HepG2 (cell line): ENCODE results near the gene ZNF117. TPM values are rescaled to one million over a fixed set of nuclear protein-coding genes. Genes with fewer than 3 reads are reported as not detected.

ENCODE experiments used
- EZH2 ChIP-seq: conservative IDR thresholded peaks from 2 replicates; pipeline ENCODE4 v1.6.1; 2012; ENCODE audit warnings: mild to moderate bottlenecking, low read depth, low read length, moderate library complexity
- GABPB1 ChIP-seq: IDR thresholded peaks from 2 replicates; pipeline ENCODE4 v1.6.1; 2016; ENCODE audit warnings: mild to moderate bottlenecking, missing genetic modification reagents, moderate library complexity, missing compliant biosample characterization
- HDAC6 ChIP-seq: fragments of 200-600 bp; sonication (generic); IDR thresholded peaks from 2 replicates; pipeline ENCODE4 v1.7.0; 2017; ENCODE audit warnings: mild to moderate bottlenecking, antibody characterized with exemption, low read length, low read depth
- MED1 ChIP-seq: sonication (generic); formaldehyde crosslinking; IDR thresholded peaks from 2 replicates; pipeline ENCODE4 v1.4.0; 2020; ENCODE audit warnings: missing genetic modification reagents
- PITX1 ChIP-seq: sonication (generic); formaldehyde crosslinking; IDR thresholded peaks from 2 replicates; pipeline ENCODE4 v1.5.1; 2020; ENCODE audit warnings: mild to moderate bottlenecking, missing genetic modification reagents
- RARG ChIP-seq: sonication (generic); formaldehyde crosslinking; IDR thresholded peaks from 2 replicates; pipeline ENCODE4 v1.4.0; 2020; ENCODE audit warnings: low read depth, mild to moderate bottlenecking, missing genetic modification reagents
- ZNF142 ChIP-seq: sonication (generic); formaldehyde crosslinking; IDR thresholded peaks from 2 replicates; pipeline ENCODE4 v1.4.0; 2020; ENCODE audit warnings: missing genetic modification reagents
- ZNF143 ChIP-seq: sonication (generic); formaldehyde crosslinking; IDR thresholded peaks from 2 replicates; pipeline ENCODE4 v1.4.0; 2020; ENCODE audit warnings: missing genetic modification reagents
- ZNF446 ChIP-seq: sonication (generic); formaldehyde crosslinking; IDR thresholded peaks from 2 replicates; pipeline ENCODE4 v1.5.0; 2020; ENCODE audit warnings: mild to moderate bottlenecking, missing genetic modification reagents
- ZNF589 ChIP-seq: sonication (generic); formaldehyde crosslinking; conservative IDR thresholded peaks from 2 replicates; pipeline ENCODE4 v1.8.0; 2022; ENCODE audit warnings: mild to moderate bottlenecking, moderate library complexity, missing genetic modification reagents
- ZNF703 ChIP-seq: sonication (generic); formaldehyde crosslinking; IDR thresholded peaks from 2 replicates; pipeline ENCODE4 v1.5.1; 2020; ENCODE audit warnings: missing genetic modification reagents, mild to moderate bottlenecking, moderate library complexity, borderline replicate concordance
- ZNF776 ChIP-seq: sonication (generic); formaldehyde crosslinking; IDR thresholded peaks from 2 replicates; pipeline ENCODE4 v1.4.0; 2020; ENCODE audit warnings: mild to moderate bottlenecking, missing genetic modification reagents
- polyA plus RNA-seq, 8 experiments: library from polyadenylated mRNA; depleted of rRNA in 3 of 8; stranded (reverse) in 7 of 8; unstranded in 1 of 8; fragments of >200 nt; fragmentation: Illumina TruSeq in 4 of 8; extraction: Trizol in 4 of 8; gene quantifications; 2 replicates each; pipeline versions ENCODE4 v1.2.1 to v1.2.3, GENCODE V29; 2011 to 2016; ENCODE audit warnings: low read depth in 4 of 8, missing spikeins in 1 of 8, mixed read lengths in 1 of 8; ENCODE audit not compliant: insufficient read depth in 1 of 8
- total RNA-seq, 5 experiments: library from RNA; depleted of rRNA; stranded (reverse); fragments of >200 nt; fragmentation: Illumina TruSeq; extraction: Trizol; gene quantifications; 2 replicates each; pipeline ENCODE4 v1.2.3, GENCODE V29; 2016; ENCODE audit warnings: low read depth in 1 of 5
- TF ChIP-seq, protein P1 (sequence below): sonication (generic); formaldehyde crosslinking; IDR thresholded peaks from 2 replicates; pipeline ENCODE4 v1.5.0; 2020; ENCODE audit warnings: mild to moderate bottlenecking, missing genetic modification reagents, borderline replicate concordance
- TF ChIP-seq, protein P2 (sequence below): sonication (generic); formaldehyde crosslinking; IDR thresholded peaks from 2 replicates; pipeline ENCODE4 v1.5.0; 2020; ENCODE audit warnings: missing genetic modification reagents
- TF ChIP-seq, protein P3 (sequence below): sonication (generic); formaldehyde crosslinking; IDR thresholded peaks from 2 replicates; pipeline ENCODE4 v1.4.0; 2020; ENCODE audit warnings: mild to moderate bottlenecking, missing genetic modification reagents

ZNF117 gene
- total and polyA plus RNA-seq, 2 of the 13 experiments (the other 11 are each of a cell fraction or from before 2014, with no cell fraction given): 6.6 to 20.0 TPM

- TF ChIP-seq, protein P1, sequence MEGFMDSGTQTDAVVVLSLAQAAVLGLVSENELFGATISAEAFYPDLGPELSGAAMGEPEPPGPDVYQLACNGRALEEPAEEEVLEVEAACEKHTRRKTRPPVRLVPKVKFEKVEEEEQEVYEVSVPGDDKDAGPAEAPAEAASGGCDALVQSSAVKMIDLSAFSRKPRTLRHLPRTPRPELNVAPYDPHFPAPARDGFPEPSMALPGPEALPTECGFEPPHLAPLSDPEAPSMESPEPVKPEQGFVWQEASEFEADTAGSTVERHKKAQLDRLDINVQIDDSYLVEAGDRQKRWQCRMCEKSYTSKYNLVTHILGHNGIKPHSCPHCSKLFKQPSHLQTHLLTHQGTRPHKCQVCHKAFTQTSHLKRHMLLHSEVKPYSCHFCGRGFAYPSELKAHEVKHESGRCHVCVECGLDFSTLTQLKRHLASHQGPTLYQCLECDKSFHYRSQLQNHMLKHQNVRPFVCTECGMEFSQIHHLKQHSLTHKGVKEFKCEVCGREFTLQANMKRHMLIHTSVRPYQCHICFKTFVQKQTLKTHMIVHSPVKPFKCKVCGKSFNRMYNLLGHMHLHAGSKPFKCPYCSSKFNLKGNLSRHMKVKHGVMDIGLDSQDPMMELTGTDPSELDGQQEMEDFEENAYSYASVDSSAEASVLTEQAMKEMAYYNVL (CRISPR knock-in tag): peak; percentile 93
- TF ChIP-seq GABPB1 (CRISPR knock-in tag): peak; percentile 56
- peak; percentile 91 for TF ChIP-seq PITX1 (CRISPR knock-in tag)
- TF ChIP-seq, protein P2, sequence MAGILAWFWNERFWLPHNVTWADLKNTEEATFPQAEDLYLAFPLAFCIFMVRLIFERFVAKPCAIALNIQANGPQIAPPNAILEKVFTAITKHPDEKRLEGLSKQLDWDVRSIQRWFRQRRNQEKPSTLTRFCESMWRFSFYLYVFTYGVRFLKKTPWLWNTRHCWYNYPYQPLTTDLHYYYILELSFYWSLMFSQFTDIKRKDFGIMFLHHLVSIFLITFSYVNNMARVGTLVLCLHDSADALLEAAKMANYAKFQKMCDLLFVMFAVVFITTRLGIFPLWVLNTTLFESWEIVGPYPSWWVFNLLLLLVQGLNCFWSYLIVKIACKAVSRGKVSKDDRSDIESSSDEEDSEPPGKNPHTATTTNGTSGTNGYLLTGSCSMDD (CRISPR knock-in tag): no peak
- TF ChIP-seq MED1: peak; percentile 99
- TF ChIP-seq ZNF446: no peak
- TF ChIP-seq ZNF703 (CRISPR knock-in tag): peak; percentile 43; the same call in 1 of the 2 replicates
- TF ChIP-seq EZH2: no peak
- TF ChIP-seq ZNF589 (CRISPR knock-in tag): no peak
- TF ChIP-seq RARG (CRISPR knock-in tag): no peak
- no peak for TF ChIP-seq ZNF143 (CRISPR knock-in tag)
- no peak for TF ChIP-seq ZNF142 (CRISPR knock-in tag)
- TF ChIP-seq, protein P3, sequence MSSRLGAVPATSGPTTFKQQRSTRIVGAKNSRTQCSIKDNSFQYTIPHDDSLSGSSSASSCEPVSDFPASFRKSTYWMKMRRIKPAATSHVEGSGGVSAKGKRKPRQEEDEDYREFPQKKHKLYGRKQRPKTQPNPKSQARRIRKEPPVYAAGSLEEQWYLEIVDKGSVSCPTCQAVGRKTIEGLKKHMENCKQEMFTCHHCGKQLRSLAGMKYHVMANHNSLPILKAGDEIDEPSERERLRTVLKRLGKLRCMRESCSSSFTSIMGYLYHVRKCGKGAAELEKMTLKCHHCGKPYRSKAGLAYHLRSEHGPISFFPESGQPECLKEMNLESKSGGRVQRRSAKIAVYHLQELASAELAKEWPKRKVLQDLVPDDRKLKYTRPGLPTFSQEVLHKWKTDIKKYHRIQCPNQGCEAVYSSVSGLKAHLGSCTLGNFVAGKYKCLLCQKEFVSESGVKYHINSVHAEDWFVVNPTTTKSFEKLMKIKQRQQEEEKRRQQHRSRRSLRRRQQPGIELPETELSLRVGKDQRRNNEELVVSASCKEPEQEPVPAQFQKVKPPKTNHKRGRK: no peak
- no peak for TF ChIP-seq HDAC6
- TF ChIP-seq ZNF776 (CRISPR knock-in tag): no peak
Measured at GRCh38 chr7:64999165-65000004, 8.5 kb upstream of the ZNF117 start (continued).
